Measurements from ENCODE around the gene TSSK1B. TPM values are rescaled to one million over a fixed set of nuclear protein-coding genes. Genes with fewer than 3 reads are reported as not detected.

The TSSK1B gene
- total RNA-seq, 1 experiment from 2014 or later, result 0.17 TPM

GRCh38 chr5:113389116-113389515, 45.7 kb downstream of the TSSK1B start:
- Histone ChIP-seq H3K4me2 (ENCODE audit: insufficient read depth, insufficient read length, low read length) (no peak overlapping the region), H3K18ac (ENCODE audit: insufficient read length, low read depth, low read length) (no peak overlapping the region), H3K79me1 (ENCODE audit: insufficient read depth, low read depth, low read length, poor library complexity, severe bottlenecking) (no peaks in the 10 kb centered on the region), H3K14ac (ENCODE audit: insufficient read depth, low read length) (no peak overlapping the region), H4K5ac (ENCODE audit: insufficient read length, low read depth, low read length) (no peak overlapping the region), H3K4ac (ENCODE audit: low read depth, low read length) (no peak overlapping the region), H2AFZ (ENCODE audit: low read length) (no peak overlapping the region), H3K79me2 (ENCODE audit: insufficient read depth, low read length) (no peaks in the 10 kb centered on the region), H3K56ac (ENCODE audit: insufficient read length, low read depth, low read length) (no peak overlapping the region), H3T11ph (ENCODE audit: low read length) (no peak overlapping the region), H2BK12ac (ENCODE audit: insufficient read length, low read depth, low read length) (no peak overlapping the region), H4K20me1 (ENCODE audit: control insufficient read depth, insufficient read depth, insufficient read length) (no peaks in the 10 kb centered on the region), H3K9ac (ENCODE audit: extremely low read depth, insufficient read length, low read length) (no peak overlapping the region), H2BK20ac (ENCODE audit: low read depth, low read length, poor library complexity, severe bottlenecking) (no peak overlapping the region), H2BK15ac (ENCODE audit: low read depth, low read length) (no peak overlapping the region), H2AK5ac (ENCODE audit: insufficient read length, low read length) (no peak overlapping the region), H3K27ac (ENCODE audit: insufficient read length, low read depth, low read length) (no peak overlapping the region), H4K91ac (ENCODE audit: insufficient read length, low read depth, low read length) (no peak overlapping the region), H2BK5ac (ENCODE audit: insufficient read length, low read length) (no peak overlapping the region), H3K27me3 (ENCODE audit: insufficient read depth, low read length) (no peaks in the 10 kb centered on the region), H2BK120ac (ENCODE audit: low read depth, low read length, poor library complexity, severe bottlenecking) (no peak overlapping the region), H3K9me3 (ENCODE audit: control insufficient read depth, low read depth, low read length) (no peaks in the 10 kb centered on the region), H3K4me1 (ENCODE audit: insufficient read depth, low read length) (no peaks in the 10 kb centered on the region; the same call in 1 of the 2 replicates), H3K23ac (ENCODE audit: insufficient read length, low read depth, low read length) (no peak overlapping the region), H3K23me2 (ENCODE audit: insufficient read length, low read depth, low read length, poor library complexity, severe bottlenecking) (no peaks in the 10 kb centered on the region), H4K8ac (replicated peaks; ENCODE audit: insufficient read length, low read depth, low read length) (no peak overlapping the region)
- no peak for DNase-seq
- Mint-ChIP-seq H3K36me3 (ENCODE audit: insufficient read depth in 1 of 3, low read depth in 3 of 3) (no peaks in the 10 kb centered on the region), H3K4me3 (no peak overlapping the region), H3K9me3 (no peaks in the 10 kb centered on the region), H3K4me1 (peaks cover 6 to 8% of the 10 kb centered on the region in 2 experiments), H3K27me3 (ENCODE audit: low read depth) (no peaks in the 10 kb centered on the region; the same call in 1 of the 2 replicates), H3K27ac (no peak overlapping the region)
- no peak for TF ChIP-seq CTCF (conservative IDR thresholded peaks at IDR 0.05)
- WGBS (ENCODE audit: extremely low coverage, insufficient read length, low lambda C conversion rate), result no CpG with 5 or more reads among the region's 4 CpGs

Measured in H9 (cell line).